A549 (cell line): Measurements from ENCODE around the gene HERC3.

Experiments
- CEBPB ChIP-seq, 2 experiments: fragments of >200 bp in 1 of 2; sonication (Bioruptor Twin) in 1 of 2; formaldehyde crosslinking in 1 of 2; IDR thresholded peaks; 2 replicates each; pipeline ENCODE4 v1.6.1; 2012 to 2016
- CTCF ChIP-seq: fragments of >200 bp; sonication (Bioruptor Twin); formaldehyde crosslinking; IDR thresholded peaks from 3 replicates; pipeline ENCODE4 v1.5.1; 2016
- MAFK ChIP-seq: fragments of 450-650 bp; IDR thresholded peaks from 2 replicates; pipeline ENCODE4 v1.6.1; 2014; ENCODE audit not compliant: partially characterized antibody
- MAX ChIP-seq: IDR thresholded peaks from 2 replicates; pipeline ENCODE4 v1.6.1; 2012
- MYC ChIP-seq: IDR thresholded peaks from 2 replicates; pipeline ENCODE4 v1.6.1; 2012; ENCODE audit warnings: mild to moderate bottlenecking, inconsistent platforms, low read length, improper control_type of control experiment, borderline replicate concordance
- TP53 ChIP-seq: fragments of 250-450 bp; sonication (Bioruptor Pico); IDR thresholded peaks from 2 replicates; pipeline ENCODE4 v1.5.0; 2021; ENCODE audit warnings: mild to moderate bottlenecking, moderate library complexity

GRCh38 chr4:88747351-88747750 is 155.1 kb downstream of the HERC3 start:
- TF ChIP-seq MAFK, result no peak
- TF ChIP-seq TP53, result no peak
- TF ChIP-seq MAX, result no peak
- no peak for TF ChIP-seq CEBPB (IDR thresholded peaks at IDR 0.05)
- no peak for TF ChIP-seq CTCF
- TF ChIP-seq MYC, result no peak
